HCT116 (cell line): Measurements from ENCODE around the gene HOXB9. TPM values are rescaled to one million over a fixed set of nuclear protein-coding genes. Genes with fewer than 3 reads are reported as not detected.

Source experiments
- ATAC-seq: fragments of 200-7000 bp; cut with Tn5 transposase; 2 replicates; pipeline ENCODE4 v1.9.1; 2020; ENCODE audit warnings: mild to moderate bottlenecking, moderate library complexity
- BruUV-seq: library from RNA; stranded (reverse); fragments of 400-500 nt; replicated peaks from 2 replicates; lab custom pipeline; 2021; lab: Mats Ljungman, UMichigan
- CTCF ChIA-PET: fragments of 300-600 bp; sonication (Branson Sonifier 250); formaldehyde crosslinking; loops from one replicate; lab custom pipeline; 2021; ENCODE audit warnings: antibody characterized with exemption; lab: Charles Lee
- POLR2A ChIA-PET: fragments of 300-600, 350-600 bp; sonication (Branson Sonifier 250); formaldehyde crosslinking; loops from one replicate; lab custom pipeline; 2021; ENCODE audit warnings: antibody characterized with exemption; lab: Charles Lee
- RAD21 ChIA-PET, 2 experiments: fragments of 300-600 bp; sonication (Branson Sonifier 250); formaldehyde crosslinking; loops; one replicate each; lab custom pipeline; 2023; ENCODE audit warnings: low total read pairs in 2 of 2; ENCODE audit not compliant: uncharacterized antibody in 2 of 2, unreplicated experiment in 2 of 2, low non-redundant PET in 1 of 2; lab: Charles Lee
- DNase-seq: peaks from one replicate; pipeline ENCODE4 v3.0.0-alpha.2; 2010; ENCODE audit warnings: low read depth, low spot score
- H2AFZ ChIP-seq: fragments of 200-600 bp; shearing (Covaris generic), sonication (generic); 2 replicates; pipeline ENCODE4 v1.6.1; 2017; ENCODE audit warnings: low read depth, mixed run types, mixed read lengths, antibody characterized with exemption, low read length; ENCODE audit not compliant: poor library complexity, severe bottlenecking
- H3K27ac ChIP-seq: 2 replicates; pipeline ENCODE4 v1.5.1; 2012; ENCODE audit warnings: low read depth, low read length
- H3K27me3 ChIP-seq: fragments of 200-600 bp; sonication (generic); 2 replicates; pipeline ENCODE4 v1.6.1; 2016; ENCODE audit warnings: mixed run types, low read length, mixed read lengths; ENCODE audit not compliant: insufficient read depth
- H3K36me3 ChIP-seq, 2 experiments: fragments of 200-500 bp in 1 of 2; fragments of 200-600 bp in 1 of 2; sonication (Bioruptor generic) in 1 of 2; sonication (generic) in 1 of 2; 2 replicates each; pipeline versions ENCODE4 v1.5.1 to v1.6.1; 2014 to 2016; ENCODE audit warnings: low read length in 2 of 2, inconsistent platforms in 1 of 2, mixed read lengths in 1 of 2, mixed run types in 1 of 2; ENCODE audit not compliant: insufficient read depth in 2 of 2, control insufficient read depth in 1 of 2
- H3K4me1 ChIP-seq, 2 experiments: fragments of 200-600 bp in 1 of 2; sonication (generic) in 1 of 2; 2 replicates each; pipeline versions ENCODE4 v1.5.1 to v1.6.1; 2012 to 2017; ENCODE audit warnings: low read length in 2 of 2, inconsistent platforms in 1 of 2, mild to moderate bottlenecking in 1 of 2, mixed read lengths in 1 of 2, mixed run types in 1 of 2, moderate library complexity in 1 of 2; ENCODE audit not compliant: insufficient read depth in 2 of 2, control insufficient read depth in 1 of 2
- H3K4me2 ChIP-seq: fragments of 200-600 bp; sonication (generic); 2 replicates; pipeline ENCODE4 v1.6.1; 2017; ENCODE audit warnings: mixed run types, low read length, mixed read lengths
- H3K4me3 ChIP-seq, 2 experiments: fragments of 200-600 bp in 1 of 2; sonication (generic) in 1 of 2; replicated peaks in 1 of 2; 2 replicates each; pipeline ENCODE4 v1.5.1; 2011 to 2016; ENCODE audit warnings: low read length in 2 of 2, control low read depth in 1 of 2, low read depth in 1 of 2, mild to moderate bottlenecking in 1 of 2, mixed read lengths in 1 of 2, mixed run types in 1 of 2
- H3K79me2 ChIP-seq: fragments of 200-600 bp; sonication (generic); 2 replicates; pipeline ENCODE4 v1.6.1; 2017; ENCODE audit warnings: mild to moderate bottlenecking, mixed run types, low read length, moderate library complexity, mixed read lengths; ENCODE audit not compliant: insufficient read depth
- H3K9ac ChIP-seq: fragments of 200-600 bp; sonication (generic); 2 replicates; pipeline ENCODE4 v1.6.1; 2016; ENCODE audit warnings: low read length, mixed read lengths
- H3K9me2 ChIP-seq: fragments of 200-600 bp; sonication (generic), shearing (Covaris generic); 2 replicates; pipeline ENCODE4 v1.6.1; 2017; ENCODE audit warnings: mixed run types, mild to moderate bottlenecking, moderate library complexity; ENCODE audit not compliant: insufficient read depth
- H3K9me3 ChIP-seq, 2 experiments: fragments of 200-500 bp in 1 of 2; fragments of 200-600 bp in 1 of 2; sonication (Bioruptor generic) in 1 of 2; sonication (generic) in 1 of 2; 2 replicates each; pipeline ENCODE4 v1.6.1; 2014 to 2017; ENCODE audit warnings: low read length in 2 of 2, mixed read lengths in 2 of 2, inconsistent platforms in 1 of 2, low read depth in 1 of 2, mild to moderate bottlenecking in 1 of 2, mixed run types in 1 of 2, moderate library complexity in 1 of 2; ENCODE audit not compliant: control insufficient read depth in 1 of 2, insufficient read depth in 1 of 2
- H4K20me1 ChIP-seq: fragments of 200-600 bp; sonication (generic), shearing (Covaris generic); 2 replicates; pipeline ENCODE4 v1.6.1; 2017; ENCODE audit warnings: mixed run types, mild to moderate bottlenecking, moderate library complexity; ENCODE audit not compliant: insufficient read depth
- EGR1 ChIP-seq: IDR thresholded peaks from 2 replicates; pipeline ENCODE4 v1.6.1; 2012; ENCODE audit warnings: low read depth
- ELF1 ChIP-seq: IDR thresholded peaks from 2 replicates; pipeline ENCODE4 v1.6.1; 2012; ENCODE audit warnings: low read depth, borderline replicate concordance
- EZH2 ChIP-seq: fragments of 200-600 bp; sonication (generic); IDR thresholded peaks from 2 replicates; pipeline ENCODE4 v1.6.1; 2017; ENCODE audit warnings: antibody characterized with exemption, mixed run types
- EZH2phosphoT487 ChIP-seq: fragments of 200-600 bp; IDR thresholded peaks from 2 replicates; pipeline ENCODE4 v1.6.1; 2018; ENCODE audit warnings: antibody characterized with exemption, borderline replicate concordance
- FOSL1 ChIP-seq: IDR thresholded peaks from 2 replicates; pipeline ENCODE4 v1.6.1; 2012; ENCODE audit warnings: low read depth
- JUND ChIP-seq: IDR thresholded peaks from 2 replicates; pipeline ENCODE4 v1.6.1; 2012
- POLR2A ChIP-seq: IDR thresholded peaks from 2 replicates; pipeline ENCODE4 v1.7.0; 2011; ENCODE audit warnings: borderline replicate concordance; ENCODE audit not compliant: insufficient read depth, insufficient read length; ENCODE audit errors: extremely low read depth
- POLR2AphosphoS5 ChIP-seq: IDR thresholded peaks from 2 replicates; pipeline ENCODE4 v1.6.1; 2011; ENCODE audit warnings: mild to moderate bottlenecking, low read depth, low read length, moderate library complexity
- RAD21 ChIP-seq: IDR thresholded peaks from 2 replicates; pipeline ENCODE4 v1.6.1; 2012; ENCODE audit warnings: low read depth, mild to moderate bottlenecking
- TCF7L2 ChIP-seq: IDR thresholded peaks from 2 replicates; pipeline ENCODE4 v1.7.0; 2011; ENCODE audit warnings: borderline replicate concordance, inconsistent platforms; ENCODE audit not compliant: insufficient read depth, insufficient read length; ENCODE audit errors: extremely low read depth
- ZFX ChIP-seq: fragments of 450-650 bp; IDR thresholded peaks from 2 replicates; pipeline ENCODE4 v1.6.1; 2017
- intact Hi-C: fragments of 100-400 bp; cut with micrococcal nuclease; formaldehyde crosslinking; loops from 2 replicates; pipeline ENCODE4 v1.10.0; 2022
- total RNA-seq: library from RNA; stranded (reverse); gene quantifications from one replicate; pipeline ENCODE4 v1.2.1, GENCODE V29; 2021; ENCODE audit not compliant: unreplicated experiment
- TF ChIP-seq, protein P1 (sequence below): IDR thresholded peaks from 2 replicates; pipeline ENCODE4 v1.6.1; 2012
- TF ChIP-seq, protein P2 (sequence below), 3 experiments: fragments of 200-600 bp in 1 of 3; sonication (generic) in 1 of 3; IDR thresholded peaks in 2 of 3; conservative IDR thresholded peaks in 1 of 3; 2 replicates each; pipeline ENCODE4 v1.5.1; 2012 to 2017; ENCODE audit warnings: low read depth in 2 of 3, low read length in 2 of 3, antibody characterized with exemption in 1 of 3, borderline replicate concordance in 1 of 3, control low read depth in 1 of 3, mild to moderate bottlenecking in 1 of 3, mixed read lengths in 1 of 3, mixed run types in 1 of 3, moderate library complexity in 1 of 3; ENCODE audit not compliant: insufficient read depth in 1 of 3
- TF ChIP-seq, protein P3 (sequence below): IDR thresholded peaks from 2 replicates; pipeline ENCODE4 v1.6.1; 2011; ENCODE audit warnings: mild to moderate bottlenecking, low read length, moderate library complexity; ENCODE audit not compliant: insufficient replicate concordance; ENCODE audit errors: extremely low read depth
- TF ChIP-seq, protein P4 (sequence below): IDR thresholded peaks from 2 replicates; pipeline ENCODE4 v1.6.1; 2012
- TF ChIP-seq, protein P5 (sequence below): IDR thresholded peaks from 2 replicates; pipeline ENCODE4 v1.6.1; 2012; ENCODE audit warnings: low read depth

Gene HOXB9
- total RNA-seq, 1 experiment from 2014 or later: 40.1 TPM

DNA sequence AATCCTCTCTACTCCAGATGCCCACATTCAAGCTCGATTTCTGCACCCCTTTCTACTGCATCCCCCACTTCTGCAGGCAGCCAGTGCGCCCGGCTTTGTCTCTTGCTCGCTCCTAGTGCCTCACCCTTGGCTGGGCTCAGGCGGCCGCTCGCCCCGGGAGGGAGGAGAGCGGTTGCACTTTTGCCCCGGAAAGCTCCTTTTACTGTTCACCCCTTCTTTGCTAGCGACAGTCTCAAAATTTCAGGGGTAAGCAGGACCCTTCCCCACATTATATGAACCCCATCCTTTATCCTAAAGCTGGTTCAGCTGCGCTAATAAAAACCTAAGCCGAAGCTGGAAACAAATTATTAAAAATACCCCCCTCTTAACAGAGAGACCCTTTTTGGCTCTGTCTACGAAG lies 33.6 kb downstream of the HOXB9 start:
- intact Hi-C loops: no loop called here
- no peak overlapping the region for H3K4me3 ChIP-seq
- ATAC-seq (no peak), DNase-seq (no peak)
- H3K9me3 ChIP-seq: no peaks in the 10 kb centered on the region
- H4K20me1 ChIP-seq: no peaks in the 10 kb centered on the region
- ChIA-PET RAD21 (no interaction called here), POLR2A (no interaction called here), CTCF (interaction anchor here (1.0 to 2.2 kb wide), 4 partner anchors 20 to 330 kb away, joined by 5 to 9 read pairs (median 5); no protein-coding TSS in a partner anchor)
- H3K9me2 ChIP-seq: no peaks in the 10 kb centered on the region
- TF ChIP-seq FOSL1: no peak
- TF ChIP-seq POLR2A: no peak
- no peak for TF ChIP-seq EZH2phosphoT487
- TF ChIP-seq EGR1: no peak
- TF ChIP-seq, protein P1, sequence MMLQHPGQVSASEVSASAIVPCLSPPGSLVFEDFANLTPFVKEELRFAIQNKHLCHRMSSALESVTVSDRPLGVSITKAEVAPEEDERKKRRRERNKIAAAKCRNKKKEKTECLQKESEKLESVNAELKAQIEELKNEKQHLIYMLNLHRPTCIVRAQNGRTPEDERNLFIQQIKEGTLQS: no peak
- no peak for TF ChIP-seq JUND
- TF ChIP-seq POLR2AphosphoS5: no peak
- no peak for TF ChIP-seq TCF7L2
- no peak for TF ChIP-seq ELF1
- TF ChIP-seq, protein P2, sequence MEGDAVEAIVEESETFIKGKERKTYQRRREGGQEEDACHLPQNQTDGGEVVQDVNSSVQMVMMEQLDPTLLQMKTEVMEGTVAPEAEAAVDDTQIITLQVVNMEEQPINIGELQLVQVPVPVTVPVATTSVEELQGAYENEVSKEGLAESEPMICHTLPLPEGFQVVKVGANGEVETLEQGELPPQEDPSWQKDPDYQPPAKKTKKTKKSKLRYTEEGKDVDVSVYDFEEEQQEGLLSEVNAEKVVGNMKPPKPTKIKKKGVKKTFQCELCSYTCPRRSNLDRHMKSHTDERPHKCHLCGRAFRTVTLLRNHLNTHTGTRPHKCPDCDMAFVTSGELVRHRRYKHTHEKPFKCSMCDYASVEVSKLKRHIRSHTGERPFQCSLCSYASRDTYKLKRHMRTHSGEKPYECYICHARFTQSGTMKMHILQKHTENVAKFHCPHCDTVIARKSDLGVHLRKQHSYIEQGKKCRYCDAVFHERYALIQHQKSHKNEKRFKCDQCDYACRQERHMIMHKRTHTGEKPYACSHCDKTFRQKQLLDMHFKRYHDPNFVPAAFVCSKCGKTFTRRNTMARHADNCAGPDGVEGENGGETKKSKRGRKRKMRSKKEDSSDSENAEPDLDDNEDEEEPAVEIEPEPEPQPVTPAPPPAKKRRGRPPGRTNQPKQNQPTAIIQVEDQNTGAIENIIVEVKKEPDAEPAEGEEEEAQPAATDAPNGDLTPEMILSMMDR (IDR thresholded peaks at IDR 0.05 in 2 of 3, conservative IDR thresholded peaks at IDR 0.05 in 1 of 3; ENCODE audit: borderline replicate concordance in 1 of 3, insufficient read depth in 1 of 3, low read depth in 2 of 3, low read length in 2 of 3): no peak
- TF ChIP-seq EZH2: no peak
- TF ChIP-seq RAD21: no peak
- TF ChIP-seq, protein P3, sequence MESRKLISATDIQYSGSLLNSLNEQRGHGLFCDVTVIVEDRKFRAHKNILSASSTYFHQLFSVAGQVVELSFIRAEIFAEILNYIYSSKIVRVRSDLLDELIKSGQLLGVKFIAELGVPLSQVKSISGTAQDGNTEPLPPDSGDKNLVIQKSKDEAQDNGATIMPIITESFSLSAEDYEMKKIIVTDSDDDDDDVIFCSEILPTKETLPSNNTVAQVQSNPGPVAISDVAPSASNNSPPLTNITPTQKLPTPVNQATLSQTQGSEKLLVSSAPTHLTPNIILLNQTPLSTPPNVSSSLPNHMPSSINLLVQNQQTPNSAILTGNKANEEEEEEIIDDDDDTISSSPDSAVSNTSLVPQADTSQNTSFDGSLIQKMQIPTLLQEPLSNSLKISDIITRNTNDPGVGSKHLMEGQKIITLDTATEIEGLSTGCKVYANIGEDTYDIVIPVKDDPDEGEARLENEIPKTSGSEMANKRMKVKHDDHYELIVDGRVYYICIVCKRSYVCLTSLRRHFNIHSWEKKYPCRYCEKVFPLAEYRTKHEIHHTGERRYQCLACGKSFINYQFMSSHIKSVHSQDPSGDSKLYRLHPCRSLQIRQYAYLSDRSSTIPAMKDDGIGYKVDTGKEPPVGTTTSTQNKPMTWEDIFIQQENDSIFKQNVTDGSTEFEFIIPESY: no peak
- TF ChIP-seq, protein P4, sequence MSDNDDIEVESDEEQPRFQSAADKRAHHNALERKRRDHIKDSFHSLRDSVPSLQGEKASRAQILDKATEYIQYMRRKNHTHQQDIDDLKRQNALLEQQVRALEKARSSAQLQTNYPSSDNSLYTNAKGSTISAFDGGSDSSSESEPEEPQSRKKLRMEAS: no peak
- TF ChIP-seq, protein P5, sequence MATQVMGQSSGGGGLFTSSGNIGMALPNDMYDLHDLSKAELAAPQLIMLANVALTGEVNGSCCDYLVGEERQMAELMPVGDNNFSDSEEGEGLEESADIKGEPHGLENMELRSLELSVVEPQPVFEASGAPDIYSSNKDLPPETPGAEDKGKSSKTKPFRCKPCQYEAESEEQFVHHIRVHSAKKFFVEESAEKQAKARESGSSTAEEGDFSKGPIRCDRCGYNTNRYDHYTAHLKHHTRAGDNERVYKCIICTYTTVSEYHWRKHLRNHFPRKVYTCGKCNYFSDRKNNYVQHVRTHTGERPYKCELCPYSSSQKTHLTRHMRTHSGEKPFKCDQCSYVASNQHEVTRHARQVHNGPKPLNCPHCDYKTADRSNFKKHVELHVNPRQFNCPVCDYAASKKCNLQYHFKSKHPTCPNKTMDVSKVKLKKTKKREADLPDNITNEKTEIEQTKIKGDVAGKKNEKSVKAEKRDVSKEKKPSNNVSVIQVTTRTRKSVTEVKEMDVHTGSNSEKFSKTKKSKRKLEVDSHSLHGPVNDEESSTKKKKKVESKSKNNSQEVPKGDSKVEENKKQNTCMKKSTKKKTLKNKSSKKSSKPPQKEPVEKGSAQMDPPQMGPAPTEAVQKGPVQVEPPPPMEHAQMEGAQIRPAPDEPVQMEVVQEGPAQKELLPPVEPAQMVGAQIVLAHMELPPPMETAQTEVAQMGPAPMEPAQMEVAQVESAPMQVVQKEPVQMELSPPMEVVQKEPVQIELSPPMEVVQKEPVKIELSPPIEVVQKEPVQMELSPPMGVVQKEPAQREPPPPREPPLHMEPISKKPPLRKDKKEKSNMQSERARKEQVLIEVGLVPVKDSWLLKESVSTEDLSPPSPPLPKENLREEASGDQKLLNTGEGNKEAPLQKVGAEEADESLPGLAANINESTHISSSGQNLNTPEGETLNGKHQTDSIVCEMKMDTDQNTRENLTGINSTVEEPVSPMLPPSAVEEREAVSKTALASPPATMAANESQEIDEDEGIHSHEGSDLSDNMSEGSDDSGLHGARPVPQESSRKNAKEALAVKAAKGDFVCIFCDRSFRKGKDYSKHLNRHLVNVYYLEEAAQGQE: no peak
- no peak for TF ChIP-seq ZFX
- H3K36me3 ChIP-seq: peaks cover 16 to 30% of the 10 kb centered on the region in 2 experiments; a peak in 3 of 4 replicates
- H2AFZ ChIP-seq: no peak overlapping the region
- peaks cover 1 to 21% of the 10 kb centered on the region in 2 experiments; a peak in 3 of 4 replicates for H3K4me1 ChIP-seq
- H3K27ac ChIP-seq: no peak overlapping the region
- peaks cover 58% of the 10 kb centered on the region for H3K79me2 ChIP-seq
- H3K4me2 ChIP-seq: no peak overlapping the region
- no peaks in the 10 kb centered on the region for H3K27me3 ChIP-seq
- BruUV-seq: no TSS peak
- no peak overlapping the region for H3K9ac ChIP-seq
